ENCODE results near the gene ADAMTS12.

ADAMTS12 gene

GRCh38 chr5:33633699-33634098, 258.1 kb downstream of the ADAMTS12 start:
- Histone ChIP-seq H2AFZ (ENCODE audit: low read depth, low read length) (no peak overlapping the region), H3K27me3 (ENCODE audit: low read depth, low read length) (no peaks in the 10 kb centered on the region; the same call in 1 of the 2 replicates), H3K36me3 (replicated peaks; ENCODE audit: low read depth, low read length) (no peaks in the 10 kb centered on the region), H4K20me1 (ENCODE audit: insufficient read depth, low read length) (no peaks in the 10 kb centered on the region), H3K79me2 (ENCODE audit: low read length) (no peaks in the 10 kb centered on the region), H3K9ac (ENCODE audit: low read length) (no peak overlapping the region), H3K9me3 (ENCODE audit: insufficient read depth, low read length) (no peaks in the 10 kb centered on the region), H3K4me3 (ENCODE audit: low read length) (no peak overlapping the region), H3K27ac (ENCODE audit: low read length) (no peak overlapping the region), H3K4me1 (ENCODE audit: low read length) (no peaks in the 10 kb centered on the region), H3K4me2 (ENCODE audit: low read length) (no peak overlapping the region)
- no peak for TF ChIP-seq EZH2phosphoT487 (IDR thresholded peaks at IDR 0.05; ENCODE audit: low read depth)
- TF ChIP-seq, protein P1, sequence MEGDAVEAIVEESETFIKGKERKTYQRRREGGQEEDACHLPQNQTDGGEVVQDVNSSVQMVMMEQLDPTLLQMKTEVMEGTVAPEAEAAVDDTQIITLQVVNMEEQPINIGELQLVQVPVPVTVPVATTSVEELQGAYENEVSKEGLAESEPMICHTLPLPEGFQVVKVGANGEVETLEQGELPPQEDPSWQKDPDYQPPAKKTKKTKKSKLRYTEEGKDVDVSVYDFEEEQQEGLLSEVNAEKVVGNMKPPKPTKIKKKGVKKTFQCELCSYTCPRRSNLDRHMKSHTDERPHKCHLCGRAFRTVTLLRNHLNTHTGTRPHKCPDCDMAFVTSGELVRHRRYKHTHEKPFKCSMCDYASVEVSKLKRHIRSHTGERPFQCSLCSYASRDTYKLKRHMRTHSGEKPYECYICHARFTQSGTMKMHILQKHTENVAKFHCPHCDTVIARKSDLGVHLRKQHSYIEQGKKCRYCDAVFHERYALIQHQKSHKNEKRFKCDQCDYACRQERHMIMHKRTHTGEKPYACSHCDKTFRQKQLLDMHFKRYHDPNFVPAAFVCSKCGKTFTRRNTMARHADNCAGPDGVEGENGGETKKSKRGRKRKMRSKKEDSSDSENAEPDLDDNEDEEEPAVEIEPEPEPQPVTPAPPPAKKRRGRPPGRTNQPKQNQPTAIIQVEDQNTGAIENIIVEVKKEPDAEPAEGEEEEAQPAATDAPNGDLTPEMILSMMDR (IDR thresholded peaks at IDR 0.05; ENCODE audit: low read depth, low read length): no peak

DNA sequence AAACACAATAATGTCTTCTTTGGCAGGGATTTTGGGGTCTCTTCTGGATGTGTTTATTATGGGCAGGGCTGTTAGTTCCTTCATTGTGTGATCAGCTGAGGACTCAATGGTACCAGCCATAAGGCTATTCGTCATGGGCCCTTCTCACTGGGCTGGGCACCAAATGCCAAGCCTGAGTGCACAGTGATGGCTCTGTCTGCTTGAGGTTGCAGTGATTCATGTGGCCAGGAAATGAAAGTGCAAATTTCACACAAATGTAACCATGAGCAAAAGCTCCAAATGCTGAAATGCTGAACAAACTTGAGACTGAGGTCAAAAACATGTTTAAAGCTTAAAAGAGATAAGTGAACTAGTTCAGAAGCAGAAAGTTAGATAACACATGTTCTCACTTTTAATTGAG, 260.0 kb downstream of the ADAMTS12 start:
- Histone ChIP-seq H3K9me3 (ENCODE audit: insufficient read depth, low read length) (no peaks in the 10 kb centered on the region), H3K4me3 (ENCODE audit: low read length) (no peak overlapping the region), H3K27me3 (ENCODE audit: low read depth, low read length) (no peaks in the 10 kb centered on the region; the same call in 1 of the 2 replicates), H2AFZ (ENCODE audit: low read depth, low read length) (no peak overlapping the region), H3K79me2 (ENCODE audit: low read length) (no peaks in the 10 kb centered on the region), H3K4me1 (ENCODE audit: low read length) (no peaks in the 10 kb centered on the region), H3K9ac (ENCODE audit: low read length) (no peak overlapping the region), H3K27ac (ENCODE audit: low read length) (no peak overlapping the region), H3K4me2 (ENCODE audit: low read length) (no peak overlapping the region), H4K20me1 (ENCODE audit: insufficient read depth, low read length) (no peaks in the 10 kb centered on the region), H3K36me3 (replicated peaks; ENCODE audit: low read depth, low read length) (no peaks in the 10 kb centered on the region)
- no peak for TF ChIP-seq EZH2phosphoT487 (IDR thresholded peaks at IDR 0.05; ENCODE audit: low read depth)
- TF ChIP-seq, protein P1 (IDR thresholded peaks at IDR 0.05; ENCODE audit: low read depth, low read length): no peak

DNA sequence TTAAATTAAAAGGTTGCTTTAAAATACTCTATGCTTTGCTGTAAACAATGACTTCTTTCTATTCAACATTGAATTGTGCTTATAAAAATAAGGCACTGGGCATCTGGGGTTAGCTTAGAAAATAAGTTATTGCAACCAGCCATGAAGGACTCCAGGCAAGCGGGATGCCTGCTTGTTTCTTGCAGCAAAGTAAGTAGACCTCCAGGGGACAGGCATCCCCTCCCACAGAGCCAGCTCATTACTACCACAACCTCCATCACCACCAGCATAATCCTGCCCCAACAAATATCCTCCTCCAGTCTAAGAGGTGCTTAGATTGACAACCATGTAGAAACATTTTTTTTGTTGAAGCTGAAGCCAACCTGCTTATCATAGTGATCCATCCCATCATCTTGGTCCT, 260.7 kb downstream of the ADAMTS12 start:
- no peaks in the 10 kb centered on the region for H3K4me1 ChIP-seq (ENCODE audit: low read length)
- H3K4me3 ChIP-seq (ENCODE audit: low read length): no peak overlapping the region
- H3K4me2 ChIP-seq (ENCODE audit: low read length): no peak overlapping the region
- no peaks in the 10 kb centered on the region for H3K36me3 ChIP-seq (replicated peaks; ENCODE audit: low read depth, low read length)
- no peaks in the 10 kb centered on the region for H4K20me1 ChIP-seq (ENCODE audit: insufficient read depth, low read length)
- H3K27ac ChIP-seq (ENCODE audit: low read length): no peak overlapping the region
- no peak overlapping the region for H3K9ac ChIP-seq (ENCODE audit: low read length)
- H3K27me3 ChIP-seq (ENCODE audit: low read depth, low read length): no peaks in the 10 kb centered on the region
- H3K79me2 ChIP-seq (ENCODE audit: low read length): no peaks in the 10 kb centered on the region
- no peaks in the 10 kb centered on the region for H3K9me3 ChIP-seq (ENCODE audit: insufficient read depth, low read length)
- TF ChIP-seq EZH2phosphoT487 (IDR thresholded peaks at IDR 0.05; ENCODE audit: low read depth): no peak
- TF ChIP-seq, protein P1 (IDR thresholded peaks at IDR 0.05; ENCODE audit: low read depth, low read length): no peak
- no peak overlapping the region for H2AFZ ChIP-seq (ENCODE audit: low read depth, low read length)

DNA sequence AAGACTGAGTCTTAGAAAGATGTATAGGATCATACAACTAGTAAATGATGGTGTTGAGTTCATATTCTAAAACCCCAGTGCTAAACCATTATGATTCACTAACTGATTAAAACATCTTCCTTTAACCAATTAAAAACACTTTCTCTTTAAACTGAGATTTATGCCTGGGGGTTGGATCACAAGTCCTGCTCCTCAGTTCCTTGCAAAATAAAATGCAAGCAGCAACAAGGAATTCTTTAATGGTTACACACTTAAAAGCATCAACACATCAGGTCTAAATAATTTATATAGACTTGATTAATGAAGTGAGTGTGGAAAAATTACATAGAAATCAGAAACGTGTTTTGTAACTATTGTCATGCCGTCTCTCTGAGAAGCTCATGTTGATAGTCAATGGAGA, 261.8 kb downstream of the ADAMTS12 start:
- TF ChIP-seq EZH2phosphoT487 (IDR thresholded peaks at IDR 0.05; ENCODE audit: low read depth): no peak
- TF ChIP-seq, protein P1 (IDR thresholded peaks at IDR 0.05; ENCODE audit: low read depth, low read length): no peak
- H2AFZ ChIP-seq (ENCODE audit: low read depth, low read length): no peak overlapping the region
- H3K27me3 ChIP-seq (ENCODE audit: low read depth, low read length): no peaks in the 10 kb centered on the region
- H3K36me3 ChIP-seq (replicated peaks; ENCODE audit: low read depth, low read length): no peaks in the 10 kb centered on the region
- no peak overlapping the region for H3K27ac ChIP-seq (ENCODE audit: low read length)
- no peaks in the 10 kb centered on the region for H3K4me1 ChIP-seq (ENCODE audit: low read length)
- no peaks in the 10 kb centered on the region for H3K9me3 ChIP-seq (ENCODE audit: insufficient read depth, low read length)
- no peak overlapping the region for H3K4me3 ChIP-seq (ENCODE audit: low read length)
- no peak overlapping the region for H3K4me2 ChIP-seq (ENCODE audit: low read length)
- H3K9ac ChIP-seq (ENCODE audit: low read length): no peak overlapping the region
- H3K79me2 ChIP-seq (ENCODE audit: low read length): no peaks in the 10 kb centered on the region
- H4K20me1 ChIP-seq (ENCODE audit: insufficient read depth, low read length): no peaks in the 10 kb centered on the region
